ENCODE measurements around the gene REPS1.

The REPS1 gene

GRCh38 chr6:139020689-139021088 lies 32.6 kb upstream of the REPS1 start:
- FAIRE-seq (no peak), DNase-seq (ENCODE audit: insufficient read length, low spot score) (no peak)
- no peak for TF ChIP-seq SPI1 (IDR thresholded peaks at IDR 0.05; ENCODE audit: low read depth, low read length)
- TF ChIP-seq POLR2A (IDR thresholded peaks at IDR 0.05; ENCODE audit: low read depth, low read length) = no peak
- TF ChIP-seq POLR2AphosphoS5 (IDR thresholded peaks at IDR 0.05; ENCODE audit: low read depth, low read length) = no peak
- TF ChIP-seq PAX5 (IDR thresholded peaks at IDR 0.05; ENCODE audit: insufficient read depth, low read length, severe bottlenecking) = no peak
- no peak for TF ChIP-seq TAF1 (IDR thresholded peaks at IDR 0.05; ENCODE audit: low read depth, low read length)
- TF ChIP-seq POU2F2 (IDR thresholded peaks at IDR 0.05; ENCODE audit: low read depth, low read length) = no peak

- DNase-seq (ENCODE audit: insufficient read length, low spot score) (no peak), FAIRE-seq (no peak)
- TF ChIP-seq POU2F2 (IDR thresholded peaks at IDR 0.05; ENCODE audit: low read depth, low read length) (no peak), TAF1 (IDR thresholded peaks at IDR 0.05; ENCODE audit: low read depth, low read length) (no peak), POLR2AphosphoS5 (IDR thresholded peaks at IDR 0.05; ENCODE audit: low read depth, low read length) (no peak), SPI1 (IDR thresholded peaks at IDR 0.05; ENCODE audit: low read depth, low read length) (no peak), POLR2A (IDR thresholded peaks at IDR 0.05; ENCODE audit: low read depth, low read length) (no peak), PAX5 (IDR thresholded peaks at IDR 0.05; ENCODE audit: insufficient read depth, low read length, severe bottlenecking) (no peak)
These were observed 31.7 kb upstream of the REPS1 start for GRCh38 chr6:139019722-139020121.

GRCh38 chr6:139017227-139017626 lies 29.2 kb upstream of the REPS1 start:
- no peak for FAIRE-seq
- DNase-seq (ENCODE audit: insufficient read length, low spot score) = no peak
- TF ChIP-seq SPI1 (IDR thresholded peaks at IDR 0.05; ENCODE audit: low read depth, low read length) (no peak), PAX5 (IDR thresholded peaks at IDR 0.05; ENCODE audit: insufficient read depth, low read length, severe bottlenecking) (no peak), POLR2A (IDR thresholded peaks at IDR 0.05; ENCODE audit: low read depth, low read length) (no peak), POLR2AphosphoS5 (IDR thresholded peaks at IDR 0.05; ENCODE audit: low read depth, low read length) (no peak), TAF1 (IDR thresholded peaks at IDR 0.05; ENCODE audit: low read depth, low read length) (no peak), POU2F2 (IDR thresholded peaks at IDR 0.05; ENCODE audit: low read depth, low read length) (no peak)

GRCh38 chr6:139016337-139017213 lies 28.5 kb upstream of the REPS1 start:
- FAIRE-seq (peak; percentile 85), DNase-seq (ENCODE audit: insufficient read length, low spot score) (peak; percentile 30)
- TF ChIP-seq TAF1 (IDR thresholded peaks at IDR 0.05; ENCODE audit: low read depth, low read length) (no peak), POLR2A (IDR thresholded peaks at IDR 0.05; ENCODE audit: low read depth, low read length) (no peak), SPI1 (IDR thresholded peaks at IDR 0.05; ENCODE audit: low read depth, low read length) (peak; percentile 99), PAX5 (IDR thresholded peaks at IDR 0.05; ENCODE audit: insufficient read depth, low read length, severe bottlenecking) (no peak)

GRCh38 chr6:139014945-139015344 lies 26.9 kb upstream of the REPS1 start:
- TF ChIP-seq PAX5 (IDR thresholded peaks at IDR 0.05; ENCODE audit: insufficient read depth, low read length, severe bottlenecking) (no peak), SPI1 (IDR thresholded peaks at IDR 0.05; ENCODE audit: low read depth, low read length) (no peak), POU2F2 (IDR thresholded peaks at IDR 0.05; ENCODE audit: low read depth, low read length) (no peak), TAF1 (IDR thresholded peaks at IDR 0.05; ENCODE audit: low read depth, low read length) (no peak), POLR2A (IDR thresholded peaks at IDR 0.05; ENCODE audit: low read depth, low read length) (no peak), POLR2AphosphoS5 (IDR thresholded peaks at IDR 0.05; ENCODE audit: low read depth, low read length) (no peak)
- FAIRE-seq (peak; percentile 41), DNase-seq (ENCODE audit: insufficient read length, low spot score) (no peak)

GRCh38 chr6:139013185-139013800 lies 25.2 kb upstream of the REPS1 start:
- no peak for FAIRE-seq
- DNase-seq (ENCODE audit: insufficient read length, low spot score) = no peak
- TF ChIP-seq PAX5 (IDR thresholded peaks at IDR 0.05; ENCODE audit: insufficient read depth, low read length, severe bottlenecking) (no peak), POLR2AphosphoS5 (IDR thresholded peaks at IDR 0.05; ENCODE audit: low read depth, low read length) (no peak), POU2F2 (IDR thresholded peaks at IDR 0.05; ENCODE audit: low read depth, low read length) (no peak), TAF1 (IDR thresholded peaks at IDR 0.05; ENCODE audit: low read depth, low read length) (no peak), POLR2A (IDR thresholded peaks at IDR 0.05; ENCODE audit: low read depth, low read length) (no peak)

- no peak for FAIRE-seq
- DNase-seq (ENCODE audit: insufficient read length, low spot score) = no peak
- no peak for TF ChIP-seq POU2F2 (IDR thresholded peaks at IDR 0.05; ENCODE audit: low read depth, low read length)
- TF ChIP-seq TAF1 (IDR thresholded peaks at IDR 0.05; ENCODE audit: low read depth, low read length) = no peak
- TF ChIP-seq POLR2A (IDR thresholded peaks at IDR 0.05; ENCODE audit: low read depth, low read length) = no peak
- no peak for TF ChIP-seq POLR2AphosphoS5 (IDR thresholded peaks at IDR 0.05; ENCODE audit: low read depth, low read length)
- TF ChIP-seq SPI1 (IDR thresholded peaks at IDR 0.05; ENCODE audit: low read depth, low read length) = no peak
- no peak for TF ChIP-seq PAX5 (IDR thresholded peaks at IDR 0.05; ENCODE audit: insufficient read depth, low read length, severe bottlenecking)
These were observed 23.9 kb upstream of the REPS1 start for GRCh38 chr6:139011980-139012379.

GRCh38 chr6:139010674-139011073 lies 22.6 kb upstream of the REPS1 start:
- no peak for FAIRE-seq
- TF ChIP-seq POU2F2 (IDR thresholded peaks at IDR 0.05; ENCODE audit: low read depth, low read length) (no peak), PAX5 (IDR thresholded peaks at IDR 0.05; ENCODE audit: insufficient read depth, low read length, severe bottlenecking) (no peak), SPI1 (IDR thresholded peaks at IDR 0.05; ENCODE audit: low read depth, low read length) (no peak)
- no peak for DNase-seq (ENCODE audit: insufficient read length, low spot score)

- DNase-seq (ENCODE audit: insufficient read length, low spot score) (no peak), FAIRE-seq (no peak)
- TF ChIP-seq TAF1 (IDR thresholded peaks at IDR 0.05; ENCODE audit: low read depth, low read length) (no peak), POLR2A (IDR thresholded peaks at IDR 0.05; ENCODE audit: low read depth, low read length) (no peak), PAX5 (IDR thresholded peaks at IDR 0.05; ENCODE audit: insufficient read depth, low read length, severe bottlenecking) (no peak), POU2F2 (IDR thresholded peaks at IDR 0.05; ENCODE audit: low read depth, low read length) (no peak), SPI1 (IDR thresholded peaks at IDR 0.05; ENCODE audit: low read depth, low read length) (no peak), POLR2AphosphoS5 (IDR thresholded peaks at IDR 0.05; ENCODE audit: low read depth, low read length) (no peak)
These were observed 20.1 kb upstream of the REPS1 start for GRCh38 chr6:139008117-139008516.

Measured in GM12891 (cell line).